ENCODE results near the gene BUB1B. TPM values are rescaled to one million over a fixed set of nuclear protein-coding genes. Genes with fewer than 3 reads are reported as not detected.
A peak's percentile ranks its signal among the peaks of the same experiment; 100 is the strongest.

Gene BUB1B
- total RNA-seq, 2 experiments from 2014 or later: 91.9 to 94.9 TPM

DNA sequence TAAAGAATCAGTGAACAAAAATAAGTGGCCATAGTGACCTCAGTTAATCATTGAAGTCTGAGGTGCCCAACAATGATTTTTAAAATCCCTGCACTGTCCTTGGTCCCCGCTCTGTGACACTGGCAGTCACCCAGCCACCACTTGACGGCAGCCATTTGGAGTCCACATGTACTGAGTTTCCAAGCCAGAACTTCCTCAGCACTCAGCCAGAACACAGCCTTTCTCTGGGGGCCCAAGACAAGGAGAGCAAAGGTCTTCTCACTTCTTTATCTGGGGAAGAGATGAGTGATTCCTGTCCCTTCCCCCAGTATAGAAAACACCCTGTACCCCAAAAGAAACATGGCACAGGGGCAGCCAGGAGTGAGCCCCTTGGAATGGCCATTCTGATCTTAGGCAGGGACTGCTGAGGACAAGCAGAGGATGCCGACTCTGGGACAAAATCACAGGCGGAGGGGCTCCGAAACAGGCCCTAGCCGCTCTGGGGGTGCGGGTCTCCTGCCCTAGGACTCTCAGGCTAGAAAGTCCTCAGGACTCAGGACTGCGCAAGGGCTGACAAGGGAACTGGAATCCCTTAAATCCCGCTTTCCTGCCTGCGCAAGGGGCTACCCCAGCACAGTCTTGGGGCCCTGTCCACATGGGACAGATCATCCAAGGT, 90.7 kb downstream of the BUB1B start:
- ChIA-PET POLR2A (no interaction called here), CTCF (interaction anchor here (1.9 kb wide), 1 partner anchor 28 kb away, joined by 4 read pairs; no protein-coding TSS in a partner anchor)
- peaks cover 10% of the 10 kb centered on the region for H3K4me1 Mint-ChIP-seq (ENCODE audit: low read depth)
- ATAC-seq: no peak
- peaks cover 1% of the 10 kb centered on the region for H3K36me3 Mint-ChIP-seq (ENCODE audit: low read depth)
- peaks cover 37% of the 10 kb centered on the region for H3K27me3 Mint-ChIP-seq (ENCODE audit: low read depth)
- no peaks in the 10 kb centered on the region for H3K9me3 Mint-ChIP-seq (ENCODE audit: insufficient read depth)
- no peak overlapping the region for H3K27ac Mint-ChIP-seq
- no peak for DNase-seq
- H3K4me3 Mint-ChIP-seq: peak overlapping the region; percentile 18

DNA sequence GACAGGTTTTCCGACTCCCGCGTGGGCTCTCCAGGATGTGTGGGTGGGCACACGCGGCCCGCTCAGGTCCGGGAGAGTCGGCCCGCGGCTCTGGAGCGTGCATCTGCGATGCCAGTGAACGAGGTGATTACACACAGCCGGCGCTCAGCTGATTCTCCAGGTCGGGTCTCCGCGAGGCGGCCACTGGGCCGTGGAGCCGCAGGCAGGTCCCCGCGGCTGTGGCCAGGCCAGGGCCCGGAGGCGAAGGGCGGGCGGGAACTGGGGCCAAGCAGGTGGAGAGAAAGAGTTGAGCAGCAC, 91.2 kb downstream of the BUB1B start:
- no peak overlapping the region for H3K27ac Mint-ChIP-seq

DNA sequence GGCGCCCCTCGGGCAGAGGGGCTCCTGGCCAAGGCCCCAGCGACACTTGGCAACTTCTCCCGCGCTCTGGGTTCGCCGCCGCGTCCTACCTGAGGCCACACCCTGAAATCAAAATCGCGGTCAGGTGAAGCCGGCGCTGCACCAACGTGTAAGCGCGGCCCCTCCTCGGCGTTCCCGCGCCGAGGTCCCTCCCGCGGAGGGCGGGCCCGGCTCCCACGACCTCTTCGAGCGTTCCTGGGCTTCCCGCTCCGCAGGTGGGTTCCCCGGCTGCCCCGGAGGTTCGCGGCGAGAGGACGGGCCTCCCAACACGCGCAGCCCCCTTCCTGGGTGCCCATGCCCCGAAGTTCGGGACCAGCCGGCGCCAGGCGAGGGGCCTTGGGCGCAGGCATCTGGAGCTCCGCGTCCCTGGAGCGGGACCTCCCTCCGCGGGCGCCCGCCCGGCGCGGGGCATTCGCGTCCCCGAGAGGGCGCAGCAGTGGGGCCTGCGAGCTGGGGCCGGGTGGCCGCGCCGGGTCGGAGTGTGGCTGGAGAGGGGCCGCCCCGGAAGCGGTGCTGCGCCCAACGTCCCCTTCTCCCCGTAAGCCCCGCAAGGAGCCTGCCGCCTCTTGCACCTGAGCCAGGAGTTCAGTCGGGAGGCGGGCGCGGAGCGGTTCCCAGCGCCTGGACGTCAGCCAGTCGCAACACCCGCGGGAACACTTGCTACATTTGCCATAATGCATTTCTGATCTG, 91.7 kb downstream of the BUB1B start:
- peaks cover 12% of the 10 kb centered on the region for H3K4me1 Mint-ChIP-seq (ENCODE audit: low read depth)
- peaks cover 37% of the 10 kb centered on the region for H3K27me3 Mint-ChIP-seq (ENCODE audit: low read depth)
- peaks cover 1% of the 10 kb centered on the region for H3K36me3 Mint-ChIP-seq (ENCODE audit: low read depth)
- DNase-seq (no peak), ATAC-seq (peak; percentile 74)
- H3K27ac Mint-ChIP-seq: no peak overlapping the region
- ChIA-PET POLR2A (no interaction called here), CTCF (interaction anchor here (1.0 kb wide), 1 partner anchor 35 kb away, joined by 3 read pairs; no protein-coding TSS in a partner anchor)
- no peaks in the 10 kb centered on the region for H3K9me3 Mint-ChIP-seq (ENCODE audit: insufficient read depth)
- H3K4me3 Mint-ChIP-seq: peak overlapping the region; percentile 73

More for the DNA sequence above, 91.2 kb downstream of the BUB1B start:
- POLR2A ChIA-PET: no interaction called here
- ATAC-seq: no peak
- peak overlapping the region; percentile 18 for H3K4me3 Mint-ChIP-seq
- DNase-seq: no peak
- H3K4me1 Mint-ChIP-seq (ENCODE audit: low read depth): peaks cover 12% of the 10 kb centered on the region
- CTCF ChIA-PET: interaction anchor here (1.0 kb wide), 1 partner anchor 34 kb away, joined by 3 read pairs; no protein-coding TSS in a partner anchor
- H3K9me3 Mint-ChIP-seq (ENCODE audit: insufficient read depth): no peaks in the 10 kb centered on the region
- H3K27me3 Mint-ChIP-seq (ENCODE audit: low read depth): peaks cover 37% of the 10 kb centered on the region
- H3K36me3 Mint-ChIP-seq (ENCODE audit: low read depth): peaks cover 1% of the 10 kb centered on the region

- ChIA-PET POLR2A (interaction anchor here (0.6 kb wide), 1 partner anchor 84 kb away, joined by 3 read pairs; no protein-coding TSS in a partner anchor), CTCF (interaction anchor here (1.0 to 1.2 kb wide), 2 partner anchors 11 to 35 kb away, joined by 3 read pairs; no protein-coding TSS in a partner anchor)
- peak; percentile 40 for ATAC-seq
- Mint-ChIP-seq H3K4me1 (ENCODE audit: low read depth) (peaks cover 12% of the 10 kb centered on the region), H3K9me3 (ENCODE audit: insufficient read depth) (no peaks in the 10 kb centered on the region), H3K27ac (no peak overlapping the region), H3K36me3 (ENCODE audit: low read depth) (peaks cover 1% of the 10 kb centered on the region), H3K4me3 (peak overlapping the region; percentile 73), H3K27me3 (ENCODE audit: low read depth) (peaks cover 37% of the 10 kb centered on the region)
- no peak for DNase-seq
These were observed 92.4 kb downstream of the BUB1B start for GRCh38 chr15:40253167-40253790.

GRCh38 chr15:40254452-40254851, 93.6 kb downstream of the BUB1B start:
- ATAC-seq (no peak), DNase-seq (no peak)
- H3K4me1 Mint-ChIP-seq (ENCODE audit: low read depth): peaks cover 12% of the 10 kb centered on the region
- CTCF ChIA-PET: interaction anchor here (1.1 to 2.4 kb wide), 6 partner anchors 12 to 37 kb away, joined by 3 to 7 read pairs (median 4); partner anchors contain the start of gene PAK6
- no peak overlapping the region for H3K4me3 Mint-ChIP-seq
- no peaks in the 10 kb centered on the region for H3K9me3 Mint-ChIP-seq (ENCODE audit: insufficient read depth)
- H3K36me3 Mint-ChIP-seq (ENCODE audit: low read depth): peaks cover 1% of the 10 kb centered on the region
- H3K27ac Mint-ChIP-seq: no peak overlapping the region
- POLR2A ChIA-PET: interaction anchor here (0.7 kb wide), 1 partner anchor 69 kb away, joined by 3 read pairs; the partner anchor contains the start of gene INAFM2
- H3K27me3 Mint-ChIP-seq (ENCODE audit: low read depth): peaks cover 34% of the 10 kb centered on the region

- peaks cover 12% of the 10 kb centered on the region for H3K4me1 Mint-ChIP-seq (ENCODE audit: low read depth)
- H3K27ac Mint-ChIP-seq: no peak overlapping the region
- peaks cover 1% of the 10 kb centered on the region for H3K36me3 Mint-ChIP-seq (ENCODE audit: low read depth)
- ATAC-seq: no peak
- no peak for DNase-seq
- CTCF ChIA-PET: interaction anchor here (1.1 to 2.4 kb wide), 6 partner anchors 16 to 37 kb away, joined by 3 to 7 read pairs (median 4); partner anchors contain the start of gene PAK6
- no peak overlapping the region for H3K4me3 Mint-ChIP-seq
- peaks cover 30% of the 10 kb centered on the region for H3K27me3 Mint-ChIP-seq (ENCODE audit: low read depth)
- POLR2A ChIA-PET: interaction anchor here (0.6 to 0.7 kb wide), 2 partner anchors 68 to 514 kb away, joined by 3 read pairs; partner anchors contain the start of gene INAFM2
- H3K9me3 Mint-ChIP-seq (ENCODE audit: insufficient read depth): no peaks in the 10 kb centered on the region
These were observed 94.2 kb downstream of the BUB1B start for GRCh38 chr15:40255033-40255432.

DNA sequence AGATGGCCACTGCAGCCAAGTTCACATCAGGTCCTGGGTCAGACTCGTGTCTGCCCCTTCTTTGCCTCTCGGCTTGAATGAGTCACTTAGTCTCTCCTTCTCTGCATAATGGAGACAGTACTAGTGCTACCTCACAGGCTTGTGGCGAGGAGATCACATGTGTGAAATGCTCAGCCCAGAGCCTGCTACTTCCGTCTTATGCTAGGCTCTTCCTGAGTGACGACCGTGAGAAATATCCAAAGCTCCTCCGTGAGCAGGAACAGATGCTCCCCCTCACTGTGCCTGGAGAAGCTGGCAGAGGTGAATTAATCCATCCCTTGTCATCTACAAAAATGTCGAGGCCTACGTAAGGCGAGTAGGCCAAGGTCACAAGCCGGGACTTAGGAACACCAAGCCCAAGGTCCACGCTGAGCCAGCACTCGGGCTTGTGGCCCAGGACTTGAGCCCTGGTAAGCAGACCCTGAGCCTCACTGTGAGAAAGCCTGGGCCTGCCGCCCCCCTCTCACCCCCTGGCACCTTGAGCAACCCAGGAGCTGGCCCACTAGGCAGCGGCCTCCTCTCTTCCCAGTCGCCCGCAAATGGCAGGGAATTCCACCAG, 95.9 kb downstream of the BUB1B start:
- DNase-seq (no peak), ATAC-seq (peak; percentile 35)
- peaks cover 23% of the 10 kb centered on the region for H3K27me3 Mint-ChIP-seq (ENCODE audit: low read depth)
- ChIA-PET POLR2A (no interaction called here), CTCF (interaction anchor here (1.9 to 4.3 kb wide), 2 partner anchors 17 to 39 kb away, joined by 4 to 29 read pairs; no protein-coding TSS in a partner anchor)
- peak overlapping the region; percentile 52 for H3K27ac Mint-ChIP-seq
- no peaks in the 10 kb centered on the region for H3K9me3 Mint-ChIP-seq (ENCODE audit: insufficient read depth)
- peaks cover 1% of the 10 kb centered on the region for H3K36me3 Mint-ChIP-seq (ENCODE audit: low read depth)
- peaks cover 12% of the 10 kb centered on the region for H3K4me1 Mint-ChIP-seq (ENCODE audit: low read depth)
- H3K4me3 Mint-ChIP-seq: no peak overlapping the region

DNA sequence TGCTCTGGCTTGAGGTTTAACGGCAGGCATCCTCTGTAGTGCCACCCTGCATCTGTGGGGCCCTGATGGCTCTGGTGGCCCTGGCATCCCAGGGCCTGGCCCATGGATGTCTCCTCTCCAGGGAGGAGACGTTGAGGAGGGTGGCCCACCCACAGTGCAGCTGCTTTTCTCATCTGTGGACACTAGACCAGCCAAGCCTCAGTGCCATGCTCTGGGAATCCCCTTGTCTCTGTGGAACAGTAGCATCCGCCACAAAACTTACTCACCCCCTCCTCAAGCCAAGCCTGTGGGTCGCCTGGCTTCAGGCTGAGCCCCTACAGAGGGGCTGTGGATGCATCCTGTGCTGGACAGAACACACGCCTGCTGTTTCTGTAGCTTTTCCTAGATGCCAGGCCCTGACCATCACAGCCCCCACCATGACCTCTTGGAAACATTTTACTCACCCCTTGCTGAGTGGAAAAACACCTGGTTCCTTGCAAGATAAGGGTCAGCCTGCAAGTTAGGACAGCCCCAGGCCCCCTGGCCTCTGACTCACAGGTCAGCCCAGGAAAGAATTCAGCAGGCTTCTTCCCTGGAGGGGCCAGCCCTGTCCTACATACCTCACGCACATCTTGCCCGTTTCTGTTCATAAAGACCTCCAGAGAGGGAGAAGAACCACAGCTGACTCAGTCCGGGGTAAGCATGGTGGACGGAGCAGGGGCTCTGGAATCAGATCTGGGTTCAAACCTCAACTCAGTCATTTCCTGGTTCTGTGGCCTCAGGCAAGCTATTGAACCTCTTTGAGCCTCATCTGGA, 97.0 kb downstream of the BUB1B start:
- POLR2A ChIA-PET: interaction anchor here (1.2 kb wide), 1 partner anchor 21 kb away, joined by 3 read pairs; no protein-coding TSS in a partner anchor
- H3K4me1 Mint-ChIP-seq (ENCODE audit: low read depth): peaks cover 12% of the 10 kb centered on the region
- DNase-seq: no peak
- H3K27me3 Mint-ChIP-seq (ENCODE audit: low read depth): peaks cover 21% of the 10 kb centered on the region
- ATAC-seq: no peak
- CTCF ChIA-PET: interaction anchor here (1.9 to 4.3 kb wide), 2 partner anchors 16 to 41 kb away, joined by 4 to 29 read pairs; no protein-coding TSS in a partner anchor
- H3K36me3 Mint-ChIP-seq (ENCODE audit: low read depth): peaks cover 1% of the 10 kb centered on the region
- no peak overlapping the region for H3K27ac Mint-ChIP-seq
- no peak overlapping the region for H3K4me3 Mint-ChIP-seq
- H3K9me3 Mint-ChIP-seq (ENCODE audit: insufficient read depth): no peaks in the 10 kb centered on the region

DNA sequence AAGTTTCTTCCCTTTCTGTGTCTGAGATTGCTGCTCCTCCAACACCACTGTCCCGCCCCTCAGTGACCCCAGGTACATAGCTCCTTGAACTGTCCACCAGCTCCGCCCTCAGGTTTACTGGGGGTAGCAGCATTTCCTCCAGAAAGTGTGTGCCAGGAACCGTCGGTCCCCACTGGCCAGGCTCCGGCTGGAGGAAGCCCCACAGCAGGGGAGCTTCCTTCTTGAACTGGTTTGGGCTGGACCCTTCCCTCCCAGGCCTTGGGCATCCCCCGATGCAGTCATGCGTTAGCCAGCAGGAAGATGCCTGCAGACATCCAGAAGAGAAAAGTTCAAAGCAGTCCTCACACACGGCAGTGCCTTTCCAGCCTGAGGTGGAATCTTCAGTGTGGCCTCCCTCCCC, 97.7 kb downstream of the BUB1B start:
- Mint-ChIP-seq H3K9me3 (ENCODE audit: insufficient read depth) (no peaks in the 10 kb centered on the region), H3K27me3 (ENCODE audit: low read depth) (peaks cover 15% of the 10 kb centered on the region), H3K36me3 (ENCODE audit: low read depth) (no peaks in the 10 kb centered on the region), H3K4me1 (ENCODE audit: low read depth) (peaks cover 6% of the 10 kb centered on the region), H3K4me3 (no peak overlapping the region), H3K27ac (no peak overlapping the region)
- no peak for DNase-seq
- ChIA-PET POLR2A (interaction anchor here (1.2 kb wide), 1 partner anchor 20 kb away, joined by 3 read pairs; no protein-coding TSS in a partner anchor), CTCF (interaction anchor here (4.3 kb wide), 1 partner anchor 15 kb away, joined by 29 read pairs; no protein-coding TSS in a partner anchor)
- no peak for ATAC-seq

- ATAC-seq (no peak), DNase-seq (no peak)
- POLR2A ChIA-PET: interaction anchor here (1.2 kb wide), 1 partner anchor 20 kb away, joined by 3 read pairs; no protein-coding TSS in a partner anchor
- Mint-ChIP-seq H3K36me3 (ENCODE audit: low read depth) (no peaks in the 10 kb centered on the region), H3K27me3 (ENCODE audit: low read depth) (peaks cover 11% of the 10 kb centered on the region), H3K4me3 (no peak overlapping the region), H3K9me3 (ENCODE audit: insufficient read depth) (no peaks in the 10 kb centered on the region), H3K27ac (no peak overlapping the region), H3K4me1 (ENCODE audit: low read depth) (peaks cover 3% of the 10 kb centered on the region)
- CTCF ChIA-PET: interaction anchor here (4.3 kb wide), 1 partner anchor 15 kb away, joined by 29 read pairs; no protein-coding TSS in a partner anchor
These were observed 98.2 kb downstream of the BUB1B start for GRCh38 chr15:40259021-40259420.
